ENCODE measurements around the gene GSTA4.
"Not testable (repeated sequence)": the region's sequence is repeated elsewhere in the genome, so short reads cannot be mapped to it uniquely, and the experiment has no call there.

Gene GSTA4

GRCh38 chr6:53011979-53012378 is 16.9 kb upstream of the GSTA4 start:
- DNase-seq = no peak

GRCh38 chr6:53010504-53010903 is 15.4 kb upstream of the GSTA4 start:
- DNase-seq = no peak

DNA sequence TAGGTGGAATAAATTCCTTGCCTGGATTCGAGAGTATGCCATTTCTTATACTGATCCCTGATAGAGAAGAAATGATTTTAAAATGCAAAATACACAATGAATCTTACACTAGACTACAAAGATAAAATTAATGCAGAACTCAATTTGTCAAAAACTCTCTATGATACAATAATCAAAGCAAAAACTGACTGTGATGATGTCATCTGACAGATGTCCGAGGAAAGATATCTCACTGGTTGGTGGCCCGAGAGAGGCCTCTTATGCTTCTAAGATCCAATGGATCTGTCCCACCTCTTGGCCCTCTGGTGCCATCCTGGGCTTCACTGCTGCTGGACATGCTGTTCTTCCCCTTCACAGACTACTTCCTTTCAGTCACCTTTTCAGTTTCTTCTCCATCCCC is 14.4 kb upstream of the GSTA4 start:
- DNase-seq = no peak

DNA sequence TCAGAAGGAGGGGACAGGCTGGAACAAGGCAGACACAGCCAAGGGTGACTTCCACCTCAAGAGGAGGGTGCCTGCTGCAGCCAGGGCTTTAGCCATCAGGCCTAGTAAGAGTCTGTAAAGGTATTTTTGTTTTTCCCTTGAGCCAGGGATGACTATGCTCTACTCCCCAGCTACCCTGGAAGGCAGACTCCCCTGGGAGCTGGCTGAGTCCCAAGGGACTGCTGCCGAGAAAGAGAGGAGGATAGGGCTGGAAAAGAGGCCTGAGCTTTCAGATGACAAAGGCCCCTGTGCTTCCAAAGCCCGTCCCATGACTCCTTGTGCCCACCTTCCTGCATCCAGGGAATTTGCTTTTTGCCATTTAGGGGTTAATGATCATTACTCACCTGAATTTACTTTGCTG is 14.0 kb upstream of the GSTA4 start:
- no peak for DNase-seq

- DNase-seq = not testable (repeated sequence)
Observed at GRCh38 chr6:53008192-53008687, 13.2 kb upstream of the GSTA4 start.

GRCh38 chr6:53005663-53006250 is 10.7 kb upstream of the GSTA4 start:
- DNase-seq = no peak

DNA sequence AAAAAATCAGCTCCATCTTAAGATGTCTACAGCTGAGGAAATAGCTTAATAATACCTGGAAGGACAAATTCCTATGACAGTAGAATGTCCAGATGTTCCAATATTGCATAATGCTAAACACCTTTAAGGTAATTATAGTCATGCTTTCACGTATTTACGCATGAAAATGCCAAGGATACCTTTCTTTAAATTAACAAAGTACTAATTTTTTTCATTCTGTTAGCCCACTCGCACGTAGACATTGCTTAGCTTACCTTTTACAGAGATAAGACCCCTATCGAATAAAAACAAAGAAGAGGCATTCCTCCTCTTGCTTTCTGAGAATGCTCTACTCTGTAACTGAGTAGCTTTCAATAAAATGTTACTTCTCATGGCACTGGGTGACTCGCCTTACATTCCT is 4.4 kb upstream of the GSTA4 start:
- no peak for DNase-seq

- DNase-seq = no peak
Observed at GRCh38 chr6:52998603-52999002, 3.5 kb upstream of the GSTA4 start.

GRCh38 chr6:52995913-52996645 is 995 bp upstream of the GSTA4 start:
- no peak for DNase-seq

DNA sequence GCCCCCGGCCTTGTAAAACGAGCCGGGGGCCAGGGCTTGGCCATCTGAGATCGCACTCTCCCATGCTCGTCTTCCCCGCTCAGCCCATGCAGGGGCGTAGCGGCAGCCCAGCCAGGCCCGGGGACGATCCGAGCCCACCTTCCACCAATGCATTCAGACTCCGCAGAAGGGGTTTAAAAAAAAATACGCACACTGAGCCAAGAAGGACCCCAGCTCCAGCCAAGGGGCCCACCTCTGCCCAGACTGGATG is 320 bp downstream of the GSTA4 start:
- DNase-seq = no peak

DNA sequence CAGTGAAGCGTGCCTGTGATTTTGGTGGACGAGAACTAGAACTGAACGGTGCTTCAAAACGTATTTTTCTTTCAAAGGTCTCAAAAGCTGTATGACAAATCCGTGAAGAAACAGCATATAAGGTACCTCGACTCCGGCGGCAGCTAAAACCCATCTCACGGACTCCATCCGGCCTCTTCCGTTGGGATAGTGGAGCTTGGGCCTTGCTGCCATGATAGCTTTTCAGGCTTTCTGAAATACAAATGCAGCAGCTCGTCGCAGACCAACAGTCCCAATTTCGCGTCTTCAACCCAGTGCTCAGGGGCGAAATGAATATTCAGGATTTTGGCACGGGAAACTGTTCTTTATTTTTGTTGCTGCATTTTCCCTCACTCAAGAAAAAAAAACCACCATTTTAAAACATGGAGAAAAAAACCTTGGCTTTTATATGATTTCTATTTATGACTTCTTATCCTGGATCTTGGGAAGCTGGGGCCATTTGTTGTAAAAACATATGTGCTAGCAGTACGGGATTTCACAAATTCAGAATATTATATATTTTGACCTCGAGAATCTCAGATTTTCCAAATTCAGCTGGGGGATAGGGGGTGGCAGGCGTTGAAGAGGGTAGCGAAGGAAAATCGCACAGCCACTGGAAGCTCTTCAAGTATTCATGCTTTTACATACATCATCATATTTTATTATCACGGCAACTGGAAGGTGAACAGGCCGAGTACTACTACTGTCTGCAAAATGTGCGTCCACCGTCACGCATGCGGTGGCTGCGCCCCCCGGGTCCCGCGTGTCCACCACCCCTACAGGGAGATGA is 849 bp downstream of the GSTA4 start:
- DNase-seq = no peak

DNA sequence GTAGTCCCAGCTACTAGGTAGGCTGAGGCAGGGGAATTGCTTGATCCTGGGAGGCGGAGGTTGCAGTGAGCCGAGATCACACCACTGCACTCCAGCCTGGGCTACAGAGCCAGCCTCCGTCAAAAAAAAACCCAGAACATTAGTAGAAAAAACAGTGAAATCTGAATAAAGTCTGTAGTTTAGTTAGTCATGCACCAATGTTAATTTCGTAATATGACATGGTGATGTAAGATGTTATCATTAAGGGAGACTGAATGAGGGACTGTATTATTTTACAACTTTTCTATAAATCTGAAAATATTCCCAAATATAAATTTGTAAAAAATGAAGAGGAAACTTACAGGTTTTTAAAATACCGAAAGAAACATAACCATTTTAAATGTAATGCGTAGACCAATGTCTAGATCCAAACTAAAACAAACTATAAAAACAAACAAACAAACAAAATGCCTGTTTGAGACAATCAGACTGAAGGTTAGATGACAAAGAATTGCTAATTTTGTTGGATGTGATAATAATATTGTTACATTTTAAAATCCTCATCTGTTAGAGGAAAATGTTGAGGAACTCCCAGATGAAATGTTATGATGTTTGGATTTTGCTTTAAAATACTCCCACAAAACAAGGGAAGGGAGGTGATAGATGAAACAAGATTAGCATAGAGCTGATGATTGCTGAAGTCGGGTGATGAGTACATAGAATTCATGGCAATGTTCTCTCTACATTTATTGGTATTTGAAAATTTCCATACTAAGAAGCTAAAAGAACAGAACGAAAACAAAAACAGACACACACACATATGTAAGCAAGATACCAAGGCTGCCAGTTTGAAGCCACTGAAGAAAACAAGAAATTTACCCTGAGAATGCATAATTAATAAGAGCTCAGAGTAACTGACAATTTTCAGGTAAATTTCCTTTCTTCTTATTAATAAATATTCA is 1.8 kb downstream of the GSTA4 start:
- DNase-seq = no peak

- DNase-seq = no peak
Observed at GRCh38 chr6:52990342-52990741, 4.7 kb downstream of the GSTA4 start.

DNA sequence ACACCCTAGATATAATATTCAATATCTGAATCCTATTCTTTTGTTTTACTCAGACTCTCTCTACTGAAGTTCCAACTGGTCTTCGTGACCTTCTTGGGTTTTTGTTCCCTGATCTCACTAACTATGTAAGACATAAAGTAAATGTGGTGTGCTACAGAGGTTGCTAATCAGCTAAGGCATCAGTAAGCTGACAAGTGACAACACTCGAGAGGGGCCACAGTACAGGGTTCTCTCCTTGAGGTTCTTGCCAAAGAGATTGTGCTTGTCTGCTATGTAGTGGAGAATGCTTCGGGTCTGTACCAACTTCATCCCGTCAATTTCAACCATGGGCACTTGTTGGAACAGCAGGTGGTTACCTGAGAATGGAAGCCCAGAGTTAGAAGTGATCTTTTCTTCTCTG is 9.9 kb downstream of the GSTA4 start:
- no peak for DNase-seq

- DNase-seq = no peak
Observed at GRCh38 chr6:52984247-52984646, 10.8 kb downstream of the GSTA4 start.

- no peak for DNase-seq
Observed at GRCh38 chr6:52983159-52983848, 11.8 kb downstream of the GSTA4 start.

DNA sequence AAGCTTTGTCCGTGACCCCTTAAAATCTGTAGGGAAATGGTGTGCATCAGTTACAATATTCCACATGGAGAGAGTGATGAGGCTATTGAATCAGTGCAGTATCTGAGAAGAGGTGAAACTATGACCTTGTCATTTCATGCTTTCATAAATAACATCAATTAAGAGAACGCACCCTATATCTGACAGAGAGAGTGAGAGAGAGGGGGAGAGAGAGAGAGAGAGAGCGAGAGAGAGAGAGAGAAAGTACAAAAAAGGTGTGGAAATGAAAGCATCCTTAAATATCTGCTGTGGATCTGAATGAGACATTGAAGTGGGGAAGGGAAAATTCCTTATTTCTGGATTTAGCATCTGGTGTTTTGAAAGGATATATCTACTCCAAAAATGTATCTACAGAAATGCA is 12.4 kb downstream of the GSTA4 start:
- DNase-seq = no peak

- DNase-seq = no peak
Observed at GRCh38 chr6:52981222-52981900, 13.7 kb downstream of the GSTA4 start.

GRCh38 chr6:52976591-52977035 is 18.5 kb downstream of the GSTA4 start:
- DNase-seq = no peak

DNA sequence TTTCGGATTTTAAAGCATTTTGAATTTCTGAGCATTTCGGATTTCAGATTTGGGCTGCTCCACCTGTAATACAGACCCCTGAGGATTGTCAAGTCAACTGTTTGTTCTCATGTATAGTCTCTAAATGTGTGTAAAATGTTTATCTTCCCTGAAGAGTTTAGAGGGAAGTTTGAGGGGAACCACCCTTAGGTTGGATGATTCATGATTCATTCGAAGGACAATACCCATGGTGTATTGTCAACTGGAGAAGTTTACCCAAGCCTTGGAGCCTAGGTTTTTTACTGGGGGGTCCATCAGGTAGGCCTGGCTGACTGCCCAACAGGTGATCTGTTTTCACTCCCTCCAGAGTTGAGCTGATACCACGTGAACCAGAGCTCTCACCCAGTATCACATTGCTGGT is 18.9 kb downstream of the GSTA4 start:
- no peak for DNase-seq

DNA sequence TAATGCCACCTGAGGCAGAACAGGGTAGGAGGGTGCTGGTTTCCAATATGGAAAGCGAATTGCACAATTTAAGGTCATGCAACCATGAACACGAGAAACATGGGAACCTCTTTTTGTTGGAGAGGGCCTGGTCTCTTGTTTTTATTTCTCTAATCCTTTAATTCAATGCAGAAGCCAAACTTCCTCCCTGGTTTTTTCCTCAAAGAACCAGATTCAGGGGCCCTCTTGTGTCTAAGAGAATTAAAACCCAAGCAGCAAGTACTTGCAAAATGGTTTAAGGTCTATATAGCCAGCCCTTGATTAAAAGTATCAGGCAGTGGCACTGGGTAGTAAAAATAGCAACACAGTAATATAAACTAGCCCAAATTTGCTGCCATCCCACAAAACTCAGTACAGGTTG is 19.5 kb downstream of the GSTA4 start:
- no peak for DNase-seq

- DNase-seq = no peak
Observed at GRCh38 chr6:52972989-52973388, 22.1 kb downstream of the GSTA4 start.
